HEK293 (cell line): Measurements from ENCODE around the gene NCF1.
A peak's percentile ranks its signal among the peaks of the same experiment; 100 is the strongest.
"Not testable (repeated sequence)": the region's sequence is repeated elsewhere in the genome, so short reads cannot be mapped to it uniquely, and the experiment has no call there.

Experiments
- CTCF ChIA-PET: fragments of 350-600 bp; formaldehyde crosslinking; extraction: SDS; loops from one replicate; lab custom pipeline; 2021; ENCODE audit warnings: antibody characterized with exemption; lab: Yijun Ruan, JAX
- POLR2A ChIA-PET: fragments of 300-600 bp; formaldehyde crosslinking; extraction: SDS; loops from one replicate; lab custom pipeline; 2020; ENCODE audit warnings: antibody characterized with exemption, inconsistent platforms; lab: Yijun Ruan, JAX
- H3K27ac ChIP-seq: fragments of 200-500 bp; sonication (Bioruptor generic); 2 replicates; pipeline ENCODE4 v1.5.1; 2014; ENCODE audit warnings: low read depth, low read length, control low read depth, inconsistent platforms; ENCODE audit errors: extremely low read depth
- H3K36me3 ChIP-seq, 2 experiments: fragments of 200-500 bp in 1 of 2; sonication (Bioruptor generic) in 1 of 2; 1 replicate in 1 of 2; 2 replicates in 1 of 2; pipeline ENCODE4 v1.5.1; 2014 to 2017; ENCODE audit warnings: inconsistent platforms in 2 of 2, low read length in 2 of 2; ENCODE audit not compliant: control insufficient read depth in 2 of 2, insufficient read depth in 1 of 2
- H3K4me1 ChIP-seq: fragments of 200-500 bp; sonication (Bioruptor generic); 2 replicates; pipeline ENCODE4 v1.5.1; 2014; ENCODE audit warnings: mild to moderate bottlenecking, low read length, inconsistent platforms; ENCODE audit not compliant: control insufficient read depth, insufficient read depth
- H3K4me3 ChIP-seq: 2 replicates; pipeline ENCODE4 v1.5.1; 2011; ENCODE audit warnings: low read depth, mild to moderate bottlenecking, control low read depth, low read length, moderate library complexity
- H3K9me3 ChIP-seq: fragments of 200-500 bp; sonication (Bioruptor generic); 2 replicates; pipeline ENCODE4 v1.5.1; 2014; ENCODE audit warnings: low read depth, low read length, inconsistent platforms; ENCODE audit not compliant: control insufficient read depth, insufficient read depth
- KLF8 ChIP-seq: fragments of 450-650 bp; formaldehyde crosslinking; IDR thresholded peaks from 2 replicates; pipeline ENCODE4 v1.5.1; 2016; ENCODE audit warnings: missing biosample characterization, missing genetic modification characterization
- SCRT1 ChIP-seq: fragments of 450-650 bp; formaldehyde crosslinking; IDR thresholded peaks from 2 replicates; pipeline ENCODE4 v1.5.1; 2016; ENCODE audit warnings: missing biosample characterization, missing genetic modification characterization, borderline replicate concordance
- SCRT2 ChIP-seq: fragments of 450-650 bp; formaldehyde crosslinking; IDR thresholded peaks from 2 replicates; pipeline ENCODE4 v1.5.1; 2016; ENCODE audit warnings: missing biosample characterization, missing genetic modification characterization
- ZBTB26 ChIP-seq: fragments of 450-650 bp; formaldehyde crosslinking; optimal IDR thresholded peaks from 2 replicates; pipeline ENCODE3; 2016; ENCODE audit warnings: missing biosample characterization, mild to moderate bottlenecking, missing genetic modification characterization

Gene NCF1

GRCh38 chr7:74773760-74774750 is at the start of gene NCF1:
TSS of gene NCF1 (plus strand) at chr7:74774011. CDS start at chr7:74774032, 21 bp downstream.
- H3K4me1 ChIP-seq, H3K36me3 ChIP-seq, H3K9me3 ChIP-seq, H3K27ac ChIP-seq, H3K4me3 ChIP-seq, POLR2A ChIA-PET, CTCF ChIA-PET: not testable (repeated sequence)

- no peak overlapping the region for H3K27ac ChIP-seq
- TF ChIP-seq SCRT2 (tag by site-specific recombination) (peak; percentile 72), KLF8 (tag by site-specific recombination) (no peak), SCRT1 (tag by site-specific recombination) (peak; percentile 60; the same call in 1 of the 2 replicates)
- CTCF ChIA-PET, result interaction anchor here (1.1 kb wide), 1 partner anchor 308 kb away, joined by 3 read pairs; no protein-coding TSS in a partner anchor
- no peaks in the 10 kb centered on the region for H3K4me1 ChIP-seq
- POLR2A ChIA-PET, result interaction anchor here (0.5 kb wide), 1 partner anchor 546 kb away, joined by 3 read pairs; no protein-coding TSS in a partner anchor
- H3K4me3 ChIP-seq, result no peak overlapping the region
- H3K36me3 ChIP-seq, result peaks cover 19 to 24% of the 10 kb centered on the region in 2 experiments
- H3K9me3 ChIP-seq, result no peaks in the 10 kb centered on the region
Measured at GRCh38 chr7:74725840-74726239, 48.0 kb upstream of the NCF1 start.

- H3K4me3 ChIP-seq, result no peak overlapping the region
- CTCF ChIA-PET, result no interaction called here
Measured at GRCh38 chr7:74726309-74727101, 47.3 kb upstream of the NCF1 start.

GRCh38 chr7:74728686-74729085 is 45.1 kb upstream of the NCF1 start:
- POLR2A ChIA-PET, H3K4me1 ChIP-seq, CTCF ChIA-PET, H3K36me3 ChIP-seq, H3K27ac ChIP-seq, H3K9me3 ChIP-seq, H3K4me3 ChIP-seq: not testable (repeated sequence)

More at GRCh38 chr7:74726309-74727101, 47.3 kb upstream of the NCF1 start:
- POLR2A ChIA-PET, result interaction anchor here (0.5 kb wide), 1 partner anchor 547 kb away, joined by 3 read pairs; no protein-coding TSS in a partner anchor
- no peak overlapping the region for H3K27ac ChIP-seq
- H3K9me3 ChIP-seq, result no peaks in the 10 kb centered on the region
- TF ChIP-seq ZBTB26 (tag by site-specific recombination), result no peak
- no peaks in the 10 kb centered on the region for H3K4me1 ChIP-seq
- peaks cover 16 to 19% of the 10 kb centered on the region in 2 experiments for H3K36me3 ChIP-seq

- H3K27ac ChIP-seq, H3K9me3 ChIP-seq, POLR2A ChIA-PET, H3K4me3 ChIP-seq, H3K36me3 ChIP-seq, CTCF ChIA-PET, H3K4me1 ChIP-seq: not testable (repeated sequence)
Measured at GRCh38 chr7:74730186-74730585, 43.6 kb upstream of the NCF1 start.

GRCh38 chr7:74739974-74740703 is 33.7 kb upstream of the NCF1 start:
- CTCF ChIA-PET, POLR2A ChIA-PET, H3K4me1 ChIP-seq: not testable (repeated sequence)

GRCh38 chr7:74743936-74744557 is 29.8 kb upstream of the NCF1 start:
- POLR2A ChIA-PET, result not testable (repeated sequence)

More at GRCh38 chr7:74739974-74740703, 33.7 kb upstream of the NCF1 start:
- H3K9me3 ChIP-seq, H3K27ac ChIP-seq, H3K4me3 ChIP-seq, H3K36me3 ChIP-seq: not testable (repeated sequence)

GRCh38 chr7:74753921-74754482 is 19.8 kb upstream of the NCF1 start:
- H3K27ac ChIP-seq, POLR2A ChIA-PET, H3K4me3 ChIP-seq, H3K4me1 ChIP-seq, H3K9me3 ChIP-seq, CTCF ChIA-PET, H3K36me3 ChIP-seq: not testable (repeated sequence)

More at GRCh38 chr7:74743936-74744557, 29.8 kb upstream of the NCF1 start:
- H3K9me3 ChIP-seq, H3K27ac ChIP-seq, H3K36me3 ChIP-seq, H3K4me3 ChIP-seq, CTCF ChIA-PET, H3K4me1 ChIP-seq: not testable (repeated sequence)
